Activated CD4-positive, CD25-positive, alpha-beta regulatory T cell (primary cell): ENCODE measurements around the gene FHIP1A.

Source experiments
- DNase-seq, 4 experiments: peaks; one replicate each; lab custom pipeline; 2025; lab: John Stamatoyannopoulos, UW

The FHIP1A gene

DNA sequence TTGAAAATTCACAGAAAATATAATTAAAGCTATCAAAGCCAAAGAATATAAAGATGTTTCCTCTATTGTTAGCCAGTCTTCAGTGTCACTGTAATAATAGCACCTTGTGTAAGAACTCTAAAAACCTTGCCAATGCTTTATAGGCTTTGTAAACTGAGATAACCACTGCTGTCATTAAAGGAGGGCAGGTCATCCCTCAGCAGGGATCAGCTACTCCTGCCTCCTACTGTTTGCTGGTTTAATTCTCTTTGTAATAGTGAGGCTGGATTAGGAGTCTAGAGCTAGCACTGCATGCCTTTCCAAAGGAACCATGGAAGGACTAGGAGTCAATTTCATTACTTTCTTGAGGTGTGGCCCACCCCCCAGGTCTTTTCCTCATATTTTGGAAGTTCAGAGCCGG lies 46.2 kb downstream of the FHIP1A start:
- DNase-seq, result no peak

DNA sequence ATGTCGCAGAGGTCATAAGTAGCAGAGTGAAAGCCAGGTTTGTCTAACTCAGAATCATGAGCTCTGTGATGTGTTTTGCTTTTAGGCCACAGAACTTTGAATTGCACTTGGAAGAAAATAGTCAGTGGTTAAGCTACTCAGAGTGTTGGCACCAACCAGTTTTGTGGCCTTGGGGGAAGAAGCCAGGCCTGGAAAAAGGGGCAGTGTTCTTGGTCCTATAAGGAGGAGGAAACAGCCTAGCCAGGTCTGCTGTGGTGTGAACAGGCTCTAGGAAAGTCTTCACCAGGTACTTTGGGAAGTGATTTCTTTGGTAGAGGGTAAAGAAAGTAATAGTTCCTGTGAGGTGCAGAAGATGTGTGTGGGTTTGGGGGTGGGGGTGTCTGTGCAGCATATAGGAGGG lies 49.2 kb downstream of the FHIP1A start:
- no peak for DNase-seq
